HUES48 (cell line): ENCODE measurements around the gene SKAP1.
"Not testable (repeated sequence)": the region's sequence is repeated elsewhere in the genome, so short reads cannot be mapped to it uniquely, and the experiment has no call there.

Source experiments
- H3K27ac ChIP-seq: one replicate; pipeline ENCODE4 v1.7.0; 2013; ENCODE audit warnings: low read depth, low read length, inconsistent platforms
- H3K27me3 ChIP-seq: 2 replicates; pipeline ENCODE4 v1.6.1; 2013; ENCODE audit warnings: mild to moderate bottlenecking, low read length; ENCODE audit not compliant: control insufficient read depth, insufficient read depth
- H3K36me3 ChIP-seq: 2 replicates; pipeline ENCODE4 v1.6.1; 2013; ENCODE audit warnings: low read length; ENCODE audit not compliant: control insufficient read depth, insufficient read depth
- H3K4me1 ChIP-seq: 2 replicates; pipeline ENCODE4 v1.6.1; 2013; ENCODE audit warnings: mild to moderate bottlenecking, low read length; ENCODE audit not compliant: control insufficient read depth, insufficient read depth
- H3K4me3 ChIP-seq: 2 replicates; pipeline ENCODE4 v1.5.1; 2013; ENCODE audit warnings: mild to moderate bottlenecking, low read depth, low read length
- H3K9ac ChIP-seq: 2 replicates; pipeline ENCODE4 v1.6.1; 2013; ENCODE audit warnings: mild to moderate bottlenecking, low read depth, low read length, moderate library complexity
- H3K9me3 ChIP-seq: 2 replicates; pipeline ENCODE4 v1.6.1; 2013; ENCODE audit warnings: low read length; ENCODE audit not compliant: control insufficient read depth, insufficient read depth

SKAP1 gene

DNA sequence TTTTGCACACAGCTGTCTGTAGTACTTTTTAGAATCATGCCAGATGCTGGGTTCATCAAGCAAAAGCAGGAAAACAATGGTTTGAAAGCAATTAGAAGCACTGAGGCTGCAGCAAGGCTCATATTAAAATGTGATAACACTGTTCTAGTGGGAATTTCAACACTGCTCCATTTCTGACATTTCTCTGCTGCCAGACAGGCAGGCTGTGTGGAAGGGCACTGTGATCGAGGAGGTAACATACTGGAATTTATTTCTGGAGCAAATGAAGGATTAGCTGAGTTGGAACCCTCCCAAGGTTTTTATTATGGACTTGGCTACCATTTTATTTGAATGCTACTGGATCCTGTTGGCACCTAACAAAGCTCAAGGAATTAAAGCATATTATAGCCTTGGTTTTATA, 66.9 kb downstream of the SKAP1 start:
- no peak overlapping the region for H3K4me3 ChIP-seq
- H3K27me3 ChIP-seq = no peaks in the 10 kb centered on the region
- no peak overlapping the region for H3K9ac ChIP-seq
- H3K36me3 ChIP-seq = no peaks in the 10 kb centered on the region
- H3K9me3 ChIP-seq = no peaks in the 10 kb centered on the region
- H3K27ac ChIP-seq = no peak overlapping the region
- H3K4me1 ChIP-seq = no peaks in the 10 kb centered on the region

DNA sequence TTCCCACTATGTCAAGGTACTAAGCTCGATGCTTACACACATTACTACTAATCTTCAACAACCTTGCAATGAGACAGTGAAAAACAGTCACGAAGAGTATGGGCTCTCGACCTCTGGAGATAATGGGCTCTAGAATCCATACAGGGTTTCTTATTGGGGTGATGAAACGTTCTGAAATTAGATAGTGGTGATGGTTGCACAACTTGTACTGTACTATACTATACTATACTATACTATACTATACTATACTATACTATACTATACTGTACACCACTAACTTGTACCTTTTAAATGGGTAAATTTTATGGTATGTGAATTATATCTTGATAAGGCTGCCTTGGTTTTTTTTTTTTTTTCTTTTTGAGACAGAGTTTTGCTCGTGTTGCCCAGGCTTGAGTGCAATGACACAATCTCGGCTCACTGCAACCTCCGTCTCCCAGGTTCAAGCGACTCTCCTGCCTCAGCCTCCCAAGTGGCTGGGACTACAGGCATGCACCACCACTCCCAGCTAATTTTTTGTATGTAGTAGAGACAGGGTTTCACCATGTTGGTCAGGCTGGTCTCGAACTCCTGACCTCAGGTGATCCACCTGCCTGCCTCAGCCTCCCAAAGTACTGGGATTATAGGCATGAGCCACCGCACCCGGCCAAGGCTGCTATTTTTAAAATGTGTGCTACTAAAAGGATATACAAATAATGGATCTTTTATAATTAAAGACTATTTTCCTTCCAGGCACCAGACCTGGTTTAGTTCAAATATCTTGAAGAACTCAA, 69.0 kb downstream of the SKAP1 start:
- not testable (repeated sequence) for H3K9me3 ChIP-seq, H3K27me3 ChIP-seq, H3K4me1 ChIP-seq, H3K27ac ChIP-seq, H3K36me3 ChIP-seq, H3K9ac ChIP-seq, H3K4me3 ChIP-seq

- no peaks in the 10 kb centered on the region for H3K4me1 ChIP-seq
- no peaks in the 10 kb centered on the region for H3K27me3 ChIP-seq
- no peak overlapping the region for H3K4me3 ChIP-seq
- H3K9me3 ChIP-seq = no peaks in the 10 kb centered on the region
- no peak overlapping the region for H3K9ac ChIP-seq
- H3K36me3 ChIP-seq = no peaks in the 10 kb centered on the region
- H3K27ac ChIP-seq = no peak overlapping the region
Observed at GRCh38 chr17:48357779-48358602, 72.0 kb downstream of the SKAP1 start.

- Histone ChIP-seq H3K4me1 (no peaks in the 10 kb centered on the region), H3K27ac (no peak overlapping the region), H3K4me3 (no peak overlapping the region), H3K9me3 (no peaks in the 10 kb centered on the region), H3K27me3 (no peaks in the 10 kb centered on the region), H3K36me3 (no peaks in the 10 kb centered on the region), H3K9ac (no peak overlapping the region)
Observed at GRCh38 chr17:48356866-48357265, 73.1 kb downstream of the SKAP1 start.

- H3K9me3 ChIP-seq = no peaks in the 10 kb centered on the region
- no peak overlapping the region for H3K9ac ChIP-seq
- H3K36me3 ChIP-seq = no peaks in the 10 kb centered on the region
- H3K4me3 ChIP-seq = no peak overlapping the region
- H3K27me3 ChIP-seq = 0 out of 2 replicates have a peak, but pooled peaks cover 5% of the 10 kb centered on the region
- H3K4me1 ChIP-seq = no peaks in the 10 kb centered on the region
- no peak overlapping the region for H3K27ac ChIP-seq
Observed at GRCh38 chr17:48352630-48353029, 77.4 kb downstream of the SKAP1 start.

DNA sequence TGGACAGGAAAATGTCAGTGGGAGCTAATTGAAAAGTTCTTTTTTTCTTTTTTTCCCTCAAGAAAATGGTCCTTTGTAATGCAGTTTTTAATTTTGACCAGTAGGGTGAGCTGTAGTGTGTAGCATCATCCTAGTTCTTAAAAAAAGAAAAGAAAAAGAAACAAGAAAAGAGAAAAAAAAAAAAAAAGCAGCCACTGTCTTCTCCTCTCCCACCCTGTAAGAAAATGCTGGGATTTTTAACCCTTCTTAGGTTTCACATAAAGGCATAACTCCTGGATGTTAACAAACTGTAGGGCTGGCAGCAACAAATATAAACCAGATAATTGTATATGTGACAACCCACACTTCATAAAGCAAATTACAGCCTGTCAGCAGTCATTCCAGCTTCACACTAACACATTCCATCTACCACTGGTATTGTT, 78.1 kb downstream of the SKAP1 start:
- no peaks in the 10 kb centered on the region for H3K9me3 ChIP-seq
- no peak overlapping the region for H3K4me3 ChIP-seq
- H3K36me3 ChIP-seq = no peaks in the 10 kb centered on the region
- H3K27me3 ChIP-seq = 0 out of 2 replicates have a peak, but pooled peaks cover 5% of the 10 kb centered on the region
- no peak overlapping the region for H3K27ac ChIP-seq
- no peak overlapping the region for H3K9ac ChIP-seq
- H3K4me1 ChIP-seq = no peaks in the 10 kb centered on the region

DNA sequence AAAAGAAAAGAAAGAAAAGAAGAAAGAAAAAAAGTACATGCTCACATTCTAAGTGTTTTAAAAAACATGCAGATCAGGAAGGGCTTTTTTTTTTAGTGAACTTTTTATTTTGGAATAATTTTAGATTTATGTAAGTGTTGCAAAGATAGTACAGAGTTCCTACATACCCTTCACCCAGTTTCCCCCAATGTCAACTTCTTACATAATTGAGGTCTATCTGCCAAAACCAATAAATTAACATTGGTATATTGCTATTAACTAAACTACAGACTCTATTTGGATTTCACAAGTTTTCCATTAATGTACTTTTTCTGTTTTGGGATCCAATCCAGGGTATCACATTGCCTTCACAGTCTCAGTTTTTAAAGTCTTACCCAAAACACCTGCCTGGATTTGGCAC, 81.7 kb downstream of the SKAP1 start:
- no peak overlapping the region for H3K9ac ChIP-seq
- H3K4me1 ChIP-seq = no peaks in the 10 kb centered on the region
- 0 out of 2 replicates have a peak, but pooled peaks cover 5% of the 10 kb centered on the region for H3K27me3 ChIP-seq

GRCh38 chr17:48347177-48347576, 82.8 kb downstream of the SKAP1 start:
- Histone ChIP-seq H3K27ac (no peak overlapping the region), H3K36me3 (no peaks in the 10 kb centered on the region), H3K27me3 (0 out of 2 replicates have a peak, but pooled peaks cover 5% of the 10 kb centered on the region)

More for the DNA sequence above, 81.7 kb downstream of the SKAP1 start:
- H3K36me3 ChIP-seq = no peaks in the 10 kb centered on the region
- H3K9me3 ChIP-seq = no peaks in the 10 kb centered on the region
- no peak overlapping the region for H3K27ac ChIP-seq
- H3K4me3 ChIP-seq = no peak overlapping the region

GRCh38 chr17:48344251-48344650, 85.8 kb downstream of the SKAP1 start:
- Histone ChIP-seq H3K27me3 (0 out of 2 replicates have a peak, but pooled peaks cover 2% of the 10 kb centered on the region), H3K36me3 (no peaks in the 10 kb centered on the region), H3K4me3 (no peak overlapping the region), H3K4me1 (no peaks in the 10 kb centered on the region; the same call in 1 of the 2 replicates), H3K27ac (no peak overlapping the region), H3K9me3 (no peaks in the 10 kb centered on the region), H3K9ac (no peak overlapping the region)

More at GRCh38 chr17:48347177-48347576, 82.8 kb downstream of the SKAP1 start:
- no peaks in the 10 kb centered on the region for H3K4me1 ChIP-seq
- no peak overlapping the region for H3K4me3 ChIP-seq
- H3K9ac ChIP-seq = no peak overlapping the region
- no peaks in the 10 kb centered on the region for H3K9me3 ChIP-seq

GRCh38 chr17:48340916-48341315, 89.1 kb downstream of the SKAP1 start:
- H3K4me1 ChIP-seq = no peaks in the 10 kb centered on the region; the same call in 1 of the 2 replicates
- H3K27ac ChIP-seq = no peak overlapping the region
- H3K4me3 ChIP-seq = no peak overlapping the region
- H3K9ac ChIP-seq = no peak overlapping the region
- peaks cover 13% of the 10 kb centered on the region for H3K27me3 ChIP-seq
- no peaks in the 10 kb centered on the region for H3K36me3 ChIP-seq
- H3K9me3 ChIP-seq = no peaks in the 10 kb centered on the region

DNA sequence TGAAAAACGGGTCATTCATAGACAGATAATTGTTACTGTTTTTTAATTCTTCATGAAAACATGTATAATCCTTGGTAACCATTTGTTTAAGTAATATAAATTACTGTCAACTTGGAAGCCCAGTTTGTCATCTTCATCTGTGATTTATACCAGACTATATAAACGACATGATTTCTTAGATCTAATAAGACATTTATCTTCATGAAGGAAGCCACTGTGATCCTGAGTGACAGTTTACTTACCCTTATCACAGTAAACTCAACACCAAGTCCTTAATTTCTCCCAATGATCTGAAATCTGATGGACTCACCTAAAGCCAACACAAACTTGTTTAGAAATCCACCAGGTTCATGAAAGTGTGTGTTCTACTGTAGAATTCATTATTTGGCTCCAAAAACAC, 91.3 kb downstream of the SKAP1 start:
- Histone ChIP-seq H3K27ac (no peak overlapping the region), H3K27me3 (peaks cover 13% of the 10 kb centered on the region), H3K4me3 (no peak overlapping the region), H3K9ac (no peak overlapping the region), H3K36me3 (no peaks in the 10 kb centered on the region), H3K4me1 (no peaks in the 10 kb centered on the region; the same call in 1 of the 2 replicates), H3K9me3 (no peaks in the 10 kb centered on the region)
